HFFc6 (cell line): Measurements from ENCODE around the gene ITGB5. TPM values are rescaled to one million over a fixed set of nuclear protein-coding genes. Genes with fewer than 3 reads are reported as not detected.

Source experiments
- DNase-seq: peaks from one replicate; pipeline ENCODE4 v3.0.0-alpha.2; 2018
- H3K27ac Mint-ChIP-seq: 2 replicates; pipeline ENCODE4 v1.8.0; 2020; ENCODE audit warnings: mild to moderate bottlenecking, mixed read lengths
- H3K27me3 Mint-ChIP-seq: 2 replicates; pipeline ENCODE4 v1.8.0; 2021; ENCODE audit warnings: mild to moderate bottlenecking, moderate library complexity, mixed read lengths; ENCODE audit not compliant: insufficient read depth
- H3K36me3 Mint-ChIP-seq: 2 replicates; pipeline ENCODE4 v1.8.0; 2021; ENCODE audit warnings: low read depth, mixed read lengths
- H3K4me1 Mint-ChIP-seq: 2 replicates; pipeline ENCODE4 v1.8.0; 2020; ENCODE audit warnings: low read depth, mixed read lengths
- H3K4me3 Mint-ChIP-seq: 2 replicates; pipeline ENCODE4 v1.8.0; 2020; ENCODE audit warnings: mild to moderate bottlenecking, moderate library complexity, mixed read lengths
- H3K9me3 Mint-ChIP-seq: 2 replicates; pipeline ENCODE4 v1.8.0; 2020; ENCODE audit warnings: mild to moderate bottlenecking, mixed read lengths
- total RNA-seq, 6 experiments: library from RNA; stranded (reverse); fragmentation: NEBNext Ultra II Directional; extraction: Animal tissue kit (Norgen Biotek cat#: 25700); gene quantifications; 2 replicates in 1 of 6; 3 replicates in 5 of 6; pipeline ENCODE4 v1.2.3, GENCODE V29; 2021
- TF ChIP-seq, protein P1 (sequence below): fragments of 200-600 bp; sonication (generic); IDR thresholded peaks from 2 replicates; pipeline ENCODE4 v1.5.0; 2021; ENCODE audit warnings: antibody characterized with exemption, mild to moderate bottlenecking

Gene ITGB5
- total RNA-seq, 6 experiments from 2014 or later: 203 to 332 (median 220) TPM

DNA sequence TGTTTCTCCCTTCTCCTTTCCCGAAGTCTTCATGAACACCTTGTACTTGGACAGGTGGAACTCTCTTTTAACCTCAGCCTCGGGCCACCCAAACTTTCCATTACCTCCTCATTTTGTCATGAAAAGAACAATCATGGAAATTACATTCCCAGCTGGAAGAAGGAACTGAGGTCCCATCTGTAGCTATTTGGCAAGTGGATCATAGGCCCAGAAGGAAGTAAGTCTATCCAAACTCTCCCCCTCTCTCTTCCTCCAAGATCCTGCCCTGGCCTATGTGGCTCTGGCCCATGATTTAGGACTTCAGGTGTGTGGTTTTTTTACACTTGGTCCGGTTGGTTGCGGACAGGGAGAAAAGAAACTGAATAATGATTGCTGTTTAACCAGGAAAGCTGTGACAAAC is 44.1 kb downstream of the ITGB5 start:
- TF ChIP-seq, protein P1, sequence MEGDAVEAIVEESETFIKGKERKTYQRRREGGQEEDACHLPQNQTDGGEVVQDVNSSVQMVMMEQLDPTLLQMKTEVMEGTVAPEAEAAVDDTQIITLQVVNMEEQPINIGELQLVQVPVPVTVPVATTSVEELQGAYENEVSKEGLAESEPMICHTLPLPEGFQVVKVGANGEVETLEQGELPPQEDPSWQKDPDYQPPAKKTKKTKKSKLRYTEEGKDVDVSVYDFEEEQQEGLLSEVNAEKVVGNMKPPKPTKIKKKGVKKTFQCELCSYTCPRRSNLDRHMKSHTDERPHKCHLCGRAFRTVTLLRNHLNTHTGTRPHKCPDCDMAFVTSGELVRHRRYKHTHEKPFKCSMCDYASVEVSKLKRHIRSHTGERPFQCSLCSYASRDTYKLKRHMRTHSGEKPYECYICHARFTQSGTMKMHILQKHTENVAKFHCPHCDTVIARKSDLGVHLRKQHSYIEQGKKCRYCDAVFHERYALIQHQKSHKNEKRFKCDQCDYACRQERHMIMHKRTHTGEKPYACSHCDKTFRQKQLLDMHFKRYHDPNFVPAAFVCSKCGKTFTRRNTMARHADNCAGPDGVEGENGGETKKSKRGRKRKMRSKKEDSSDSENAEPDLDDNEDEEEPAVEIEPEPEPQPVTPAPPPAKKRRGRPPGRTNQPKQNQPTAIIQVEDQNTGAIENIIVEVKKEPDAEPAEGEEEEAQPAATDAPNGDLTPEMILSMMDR: no peak
- peaks cover 1% of the 10 kb centered on the region; the same call in 1 of the 2 replicates for H3K27me3 Mint-ChIP-seq
- H3K27ac Mint-ChIP-seq: peak overlapping the region; percentile 32; the same call in 1 of the 2 replicates
- no peaks in the 10 kb centered on the region for H3K9me3 Mint-ChIP-seq
- H3K36me3 Mint-ChIP-seq: peaks cover 61% of the 10 kb centered on the region
- peaks cover 79% of the 10 kb centered on the region for H3K4me1 Mint-ChIP-seq
- DNase-seq: no peak
- no peak overlapping the region for H3K4me3 Mint-ChIP-seq

- TF ChIP-seq, protein P1: no peak
- peaks cover 51% of the 10 kb centered on the region for H3K36me3 Mint-ChIP-seq
- no peak overlapping the region for H3K4me3 Mint-ChIP-seq
- H3K27me3 Mint-ChIP-seq: peaks cover 1% of the 10 kb centered on the region; the same call in 1 of the 2 replicates
- DNase-seq: no peak
- H3K9me3 Mint-ChIP-seq: no peaks in the 10 kb centered on the region
- H3K27ac Mint-ChIP-seq: peak overlapping the region; percentile 28; the same call in 1 of the 2 replicates
- peaks cover 83% of the 10 kb centered on the region for H3K4me1 Mint-ChIP-seq
These were observed 45.6 kb downstream of the ITGB5 start for GRCh38 chr3:124841517-124841916.

- DNase-seq: no peak
- Mint-ChIP-seq H3K4me1 (peaks cover 83% of the 10 kb centered on the region), H3K27ac (peak overlapping the region; percentile 22; the same call in 1 of the 2 replicates), H3K4me3 (no peak overlapping the region), H3K27me3 (peaks cover 1% of the 10 kb centered on the region; the same call in 1 of the 2 replicates), H3K9me3 (no peaks in the 10 kb centered on the region), H3K36me3 (peaks cover 41% of the 10 kb centered on the region)
- TF ChIP-seq, protein P1: no peak
These were observed 46.8 kb downstream of the ITGB5 start for GRCh38 chr3:124840331-124840730.

DNA sequence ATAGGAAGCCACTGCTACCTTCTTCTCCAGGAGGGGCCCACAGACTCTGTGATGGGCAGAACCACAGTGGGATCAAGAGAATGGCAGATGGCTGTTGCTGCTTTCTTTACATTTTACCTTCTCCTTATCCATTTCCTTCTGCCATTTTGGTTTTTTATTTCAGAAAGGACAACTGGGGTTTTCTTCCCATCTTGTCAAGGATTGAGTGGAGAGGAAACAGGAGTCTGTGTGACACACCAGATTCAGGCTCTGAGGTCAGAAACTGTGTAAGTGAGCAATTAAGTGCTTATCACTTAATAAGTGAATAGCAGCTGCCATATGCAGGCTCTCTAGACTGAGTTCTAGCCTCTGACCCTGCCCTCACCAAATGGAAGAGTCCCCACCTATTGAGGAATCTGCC is 47.3 kb downstream of the ITGB5 start:
- Mint-ChIP-seq H3K4me3 (no peak overlapping the region), H3K4me1 (peaks cover 83% of the 10 kb centered on the region), H3K9me3 (no peaks in the 10 kb centered on the region), H3K27ac (peak overlapping the region; percentile 22; the same call in 1 of the 2 replicates), H3K36me3 (peaks cover 40% of the 10 kb centered on the region), H3K27me3 (peaks cover 1% of the 10 kb centered on the region; the same call in 1 of the 2 replicates)
- TF ChIP-seq, protein P1: no peak
- DNase-seq: no peak

DNA sequence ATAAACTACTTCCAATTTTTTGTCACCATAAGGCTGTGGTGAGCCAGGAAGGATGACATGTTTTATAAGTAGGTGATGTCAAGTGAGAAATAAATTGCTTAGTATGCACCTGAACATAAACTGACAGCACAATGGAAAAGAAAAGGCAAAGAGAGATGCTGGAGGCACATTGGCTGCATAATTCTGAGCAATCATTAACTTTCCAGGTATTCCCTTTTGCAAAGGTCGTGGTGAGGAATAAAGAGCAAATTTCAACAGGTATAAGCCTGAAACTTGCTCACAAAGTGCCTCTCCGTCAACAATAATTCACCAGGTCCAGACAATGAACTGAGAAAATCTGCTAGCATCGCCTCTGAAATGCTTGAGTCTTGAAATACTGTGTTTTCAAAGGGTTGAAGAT is 48.2 kb downstream of the ITGB5 start:
- TF ChIP-seq, protein P1: no peak
- Mint-ChIP-seq H3K4me1 (peaks cover 88% of the 10 kb centered on the region), H3K4me3 (no peak overlapping the region), H3K27ac (peak overlapping the region; percentile 46; the same call in 1 of the 2 replicates), H3K27me3 (peaks cover 1% of the 10 kb centered on the region; the same call in 1 of the 2 replicates), H3K9me3 (no peaks in the 10 kb centered on the region), H3K36me3 (peaks cover 38% of the 10 kb centered on the region)
- DNase-seq: no peak
